CD14-positive monocyte (primary cell): ENCODE data around the gene ZBTB43. TPM values are rescaled to one million over a fixed set of nuclear protein-coding genes. Genes with fewer than 3 reads are reported as not detected.

Experiments used
- DNase-seq, 3 donors: peaks; one replicate each; pipeline ENCODE4 v3.0.0-alpha.2; 2011 to 2022
- H2AFZ ChIP-seq: 2 replicates; pipeline ENCODE4 v1.6.0; 2012; ENCODE audit warnings: mild to moderate bottlenecking, low read depth, low read length, inconsistent platforms; ENCODE audit not compliant: insufficient read depth, poor library complexity, severe bottlenecking
- H3K27ac ChIP-seq, 2 donors: 1 replicate in 1 of 2; 2 replicates in 1 of 2; pipeline ENCODE4 v1.5.1; 2012 to 2013; ENCODE audit warnings: low read length in 2 of 2, control low read depth in 1 of 2, inconsistent platforms in 1 of 2, low read depth in 1 of 2, mild to moderate bottlenecking in 1 of 2
- H3K27me3 ChIP-seq, 2 donors: one replicate each; pipeline versions ENCODE4 v1.6.0 to v1.6.1; 2011 to 2013; ENCODE audit warnings: low read length in 2 of 2; ENCODE audit not compliant: control insufficient read depth in 2 of 2, insufficient read depth in 2 of 2
- H3K36me3 ChIP-seq, 2 donors: replicated peaks in 1 of 2; 1 replicate in 1 of 2; 2 replicates in 1 of 2; pipeline versions ENCODE4 v1.5.1 to v1.6.1; 2012 to 2013; ENCODE audit warnings: low read length in 2 of 2, control low read depth in 1 of 2, inconsistent platforms in 1 of 2, mild to moderate bottlenecking in 1 of 2; ENCODE audit not compliant: insufficient read depth in 2 of 2, control insufficient read depth in 1 of 2
- H3K4me1 ChIP-seq, 2 donors: 1 replicate in 1 of 2; 2 replicates in 1 of 2; pipeline versions ENCODE4 v1.5.1 to v1.6.1; 2012 to 2013; ENCODE audit warnings: low read length in 2 of 2, control low read depth in 1 of 2, inconsistent platforms in 1 of 2, mild to moderate bottlenecking in 1 of 2, moderate library complexity in 1 of 2; ENCODE audit not compliant: insufficient read depth in 2 of 2, control insufficient read depth in 1 of 2
- H3K4me2 ChIP-seq: replicated peaks from 2 replicates; pipeline ENCODE3; 2012; ENCODE audit warnings: low read length, moderate library complexity, mild to moderate bottlenecking; ENCODE audit not compliant: poor library complexity, severe bottlenecking; ENCODE audit errors: extremely low read depth
- H3K4me3 ChIP-seq, 3 experiments: fragments of 200-600 bp in 1 of 3; sonication (generic) in 1 of 3; replicated peaks in 1 of 3; 1 replicate in 2 of 3; 2 replicates in 1 of 3; pipeline ENCODE4 v1.5.1; 2011 to 2013; ENCODE audit warnings: low read length in 3 of 3, mild to moderate bottlenecking in 3 of 3, control low read depth in 2 of 3, low read depth in 2 of 3, inconsistent platforms in 1 of 3, moderate library complexity in 1 of 3
- H3K79me2 ChIP-seq: 2 replicates; pipeline ENCODE4 v1.6.0; 2012; ENCODE audit warnings: mild to moderate bottlenecking, control low read depth, inconsistent platforms, low read length, moderate library complexity; ENCODE audit not compliant: insufficient read depth
- H3K9ac ChIP-seq: 2 replicates; pipeline ENCODE4 v1.6.0; 2017; ENCODE audit warnings: low read length, mild to moderate bottlenecking; ENCODE audit not compliant: insufficient read depth, poor library complexity, severe bottlenecking
- H3K9me3 ChIP-seq, 2 donors: replicated peaks in 1 of 2; 1 replicate in 1 of 2; 2 replicates in 1 of 2; pipeline versions ENCODE4 v1.5.1 to v1.6.1; 2012 to 2013; ENCODE audit warnings: low read length in 2 of 2, control low read depth in 1 of 2; ENCODE audit not compliant: control insufficient read depth in 1 of 2, insufficient read depth in 1 of 2
- H4K20me1 ChIP-seq: 2 replicates; pipeline ENCODE4 v1.6.0; 2012; ENCODE audit warnings: mild to moderate bottlenecking, low read length, control low read depth, moderate library complexity; ENCODE audit not compliant: insufficient read depth
- H3K27ac Mint-ChIP-seq, 7 donors: one replicate each; pipeline ENCODE4 v1.8.0; 2020; ENCODE audit warnings: mild to moderate bottlenecking in 7 of 7, mixed read lengths in 7 of 7, moderate library complexity in 6 of 7, inconsistent platforms in 2 of 7
- H3K27me3 Mint-ChIP-seq, 3 donors: one replicate each; pipeline ENCODE4 v1.8.0; 2021 to 2022; ENCODE audit warnings: low read depth in 3 of 3, mild to moderate bottlenecking in 3 of 3, mixed read lengths in 3 of 3, moderate library complexity in 3 of 3, inconsistent platforms in 1 of 3
- H3K36me3 Mint-ChIP-seq, 2 donors: one replicate each; pipeline ENCODE4 v1.8.0; 2020; ENCODE audit warnings: mixed read lengths in 2 of 2, inconsistent platforms in 1 of 2, mild to moderate bottlenecking in 1 of 2
- H3K4me1 Mint-ChIP-seq: one replicate; pipeline ENCODE4 v1.8.0; 2020; ENCODE audit warnings: mild to moderate bottlenecking, mixed read lengths
- H3K4me3 Mint-ChIP-seq, 2 donors: one replicate each; pipeline ENCODE4 v1.8.0; 2020; ENCODE audit warnings: mild to moderate bottlenecking in 2 of 2, mixed read lengths in 2 of 2, moderate library complexity in 1 of 2
- H3K9me3 Mint-ChIP-seq, 7 donors: one replicate each; pipeline ENCODE4 v1.8.0; 2020 to 2022; ENCODE audit warnings: mixed read lengths in 7 of 7, mild to moderate bottlenecking in 6 of 7, moderate library complexity in 6 of 7, inconsistent platforms in 2 of 7
- CTCF ChIP-seq: fragments of 200-600 bp; IDR thresholded peaks from one replicate; pipeline ENCODE4 v1.8.0; 2022; ENCODE audit warnings: antibody characterized with exemption, mild to moderate bottlenecking
- WGBS: methylation state at CpG from one replicate; pipeline ENCODE4 v1.1.5; 2013; ENCODE audit warnings: missing lambda C conversion rate; ENCODE audit not compliant: insufficient coverage; 5-methylcytosine and 5-hydroxymethylcytosine counted together
- intact Hi-C, 2 donors: fragments of 100-400 bp; cut with micrococcal nuclease; formaldehyde crosslinking; loops; one replicate each; pipeline versions ENCODE4 v1.15.0 to v1.15.1; 2023
- polyA plus RNA-seq, 3 donors: library from polyadenylated mRNA; depleted of rRNA in 1 of 3; unstranded in 2 of 3; stranded (reverse) in 1 of 3; fragments of 300-500 nt in 2 of 3; fragments of >200 nt in 1 of 3; fragmentation: Illumina TruSeq in 2 of 3; gene quantifications; 1 replicate in 2 of 3; 2 replicates in 1 of 3; pipeline ENCODE4 v1.2.3, GENCODE V29; 2012 to 2021

ZBTB43 gene
- polyA plus RNA-seq, 3 donors = 6.1 to 15.9 (median 6.8) TPM

GRCh38 chr9:126761274-126761673 lies 43.6 kb upstream of the ZBTB43 start:
- Histone ChIP-seq H4K20me1 (no peaks in the 10 kb centered on the region), H3K79me2 (no peaks in the 10 kb centered on the region), H3K27ac (no peak overlapping the region), H3K4me1 (no peaks in the 10 kb centered on the region), H3K9me3 (no peaks in the 10 kb centered on the region), H3K4me2 (no peak overlapping the region), H3K4me3 (no peak overlapping the region), H3K27me3 (no peaks in the 10 kb centered on the region), H3K9ac (no peak overlapping the region), H2AFZ (no peak overlapping the region), H3K36me3 (no peaks in the 10 kb centered on the region)
- Mint-ChIP-seq H3K27ac (no peak overlapping the region), H3K4me1 (no peaks in the 10 kb centered on the region), H3K27me3 (peaks cover 0 to 6% (median 2%) of the 10 kb centered on the region in 3 donors), H3K9me3 (peaks cover 0 to 3% (median 0%) of the 10 kb centered on the region in 7 donors), H3K4me3 (no peak overlapping the region), H3K36me3 (no peaks in the 10 kb centered on the region)
- intact Hi-C loops = no loop called here
- no peak for DNase-seq
- WGBS = 85% methylated on average over 4 of the region's 8 CpGs
- no peak for TF ChIP-seq CTCF

GRCh38 chr9:126763130-126763764 lies 41.6 kb upstream of the ZBTB43 start:
- Histone ChIP-seq H3K9ac (no peak overlapping the region), H3K4me2 (no peak overlapping the region), H3K27ac (no peak overlapping the region), H4K20me1 (no peaks in the 10 kb centered on the region), H2AFZ (no peak overlapping the region), H3K4me3 (no peak overlapping the region), H3K9me3 (no peaks in the 10 kb centered on the region), H3K27me3 (no peaks in the 10 kb centered on the region), H3K4me1 (no peaks in the 10 kb centered on the region), H3K36me3 (no peaks in the 10 kb centered on the region), H3K79me2 (no peaks in the 10 kb centered on the region)
- Mint-ChIP-seq H3K27ac (no peak overlapping the region), H3K27me3 (peaks cover 0 to 10% (median 0%) of the 10 kb centered on the region in 3 donors), H3K36me3 (no peaks in the 10 kb centered on the region), H3K4me1 (no peaks in the 10 kb centered on the region), H3K9me3 (peaks cover 0 to 3% (median 0%) of the 10 kb centered on the region in 7 donors), H3K4me3 (no peak overlapping the region)
- DNase-seq = peak in 1 of 3 donors; percentile 26
- intact Hi-C loops = no loop called here
- TF ChIP-seq CTCF = no peak
- 100% methylated on average over 5 of the region's 7 CpGs for WGBS
